RPMI8226 (cell line): ENCODE measurements around the gene OR4F16.
"Not testable (repeated sequence)": the region's sequence is repeated elsewhere in the genome, so short reads cannot be mapped to it uniquely, and the experiment has no call there.

ENCODE experiments used
- DNase-seq: peaks from one replicate; pipeline ENCODE4 v3.0.0-alpha.2; 2015

Gene OR4F16

GRCh38 chr1:686554-686953 is at the start of gene OR4F16:
TSS of gene OR4F16 (minus strand) at chr1:686654. CDS start at chr1:686654, 0 bp downstream.
- DNase-seq: not testable (repeated sequence)

GRCh38 chr1:733649-734048 is 47.2 kb upstream of the OR4F16 start:
- DNase-seq: not testable (repeated sequence)

- not testable (repeated sequence) for DNase-seq
Observed at GRCh38 chr1:727040-727439, 40.6 kb upstream of the OR4F16 start.
